DND-41 (cell line): ENCODE measurements around the gene OPHN1.

Source experiments
- ATAC-seq: fragments of 200-7000 bp; cut with Tn5 transposase; 3 replicates; pipeline ENCODE4 v1.9.1; 2021; ENCODE audit warnings: low read depth; ENCODE audit not compliant: insufficient read depth
- DNase-seq: peaks from one replicate; pipeline ENCODE4 v3.0.0-alpha.2; 2020
- H2AFZ ChIP-seq: 2 replicates; pipeline ENCODE4 v1.6.0; 2012; ENCODE audit warnings: low read depth, low read length
- H3K27ac ChIP-seq: 2 replicates; pipeline ENCODE4 v1.5.1; 2012; ENCODE audit warnings: low read length, inconsistent platforms
- H3K27me3 ChIP-seq: fragments of 200-600 bp; sonication (generic); 2 replicates; pipeline ENCODE4 v1.6.0; 2012; ENCODE audit warnings: low read length, mild to moderate bottlenecking, inconsistent platforms; ENCODE audit not compliant: insufficient read depth, poor library complexity
- H3K36me3 ChIP-seq: 2 replicates; pipeline ENCODE4 v1.5.1; 2012; ENCODE audit warnings: low read length, inconsistent platforms; ENCODE audit not compliant: insufficient read depth
- H3K4me1 ChIP-seq: 2 replicates; pipeline ENCODE4 v1.5.1; 2012; ENCODE audit warnings: mild to moderate bottlenecking, low read length; ENCODE audit not compliant: insufficient read depth
- H3K4me2 ChIP-seq: 2 replicates; pipeline ENCODE4 v1.6.0; 2012; ENCODE audit warnings: mild to moderate bottlenecking, moderate library complexity, low read length, inconsistent platforms; ENCODE audit not compliant: insufficient read depth
- H3K4me3 ChIP-seq, 2 experiments: fragments of 200-600 bp in 1 of 2; shearing (Covaris generic) in 1 of 2; 2 replicates each; pipeline ENCODE4 v1.5.1; 2012 to 2016; ENCODE audit warnings: inconsistent platforms in 2 of 2, low read length in 2 of 2, mild to moderate bottlenecking in 2 of 2, low read depth in 1 of 2, moderate library complexity in 1 of 2
- H3K79me2 ChIP-seq: 2 replicates; pipeline ENCODE4 v1.6.0; 2012; ENCODE audit warnings: low read length, inconsistent platforms; ENCODE audit not compliant: insufficient read depth
- H3K9ac ChIP-seq: 2 replicates; pipeline ENCODE4 v1.6.0; 2012; ENCODE audit warnings: low read depth, mild to moderate bottlenecking, inconsistent platforms, low read length, moderate library complexity
- H3K9me3 ChIP-seq: 2 replicates; pipeline ENCODE4 v1.5.1; 2012; ENCODE audit warnings: low read length, moderate library complexity, mild to moderate bottlenecking, inconsistent platforms; ENCODE audit not compliant: insufficient read depth, severe bottlenecking
- H4K20me1 ChIP-seq: 2 replicates; pipeline ENCODE4 v1.6.0; 2012; ENCODE audit warnings: low read length; ENCODE audit not compliant: insufficient read depth
- CTCF ChIP-seq: IDR thresholded peaks from 2 replicates; pipeline ENCODE4 v1.5.1; 2012; ENCODE audit warnings: borderline replicate concordance, low read length, moderate library complexity, mild to moderate bottlenecking; ENCODE audit not compliant: poor library complexity, severe bottlenecking; ENCODE audit errors: extremely low read depth
- EZH2 ChIP-seq: IDR thresholded peaks from 3 replicates; pipeline ENCODE4 v1.6.1; 2012; ENCODE audit warnings: borderline replicate concordance, low read depth, mild to moderate bottlenecking, moderate library complexity, low read length, inconsistent platforms; ENCODE audit not compliant: severe bottlenecking

The OPHN1 gene

GRCh38 chrX:68461093-68461492 lies 27.8 kb upstream of the OPHN1 start:
- TF ChIP-seq CTCF: no peak
- TF ChIP-seq EZH2: no peak
- Histone ChIP-seq H3K4me2 (no peak overlapping the region), H3K4me1 (no peaks in the 10 kb centered on the region), H3K9ac (no peak overlapping the region), H3K27me3 (no peaks in the 10 kb centered on the region), H3K27ac (no peak overlapping the region), H4K20me1 (no peaks in the 10 kb centered on the region), H3K9me3 (no peaks in the 10 kb centered on the region), H3K79me2 (no peaks in the 10 kb centered on the region), H3K4me3 (no peak overlapping the region), H3K36me3 (no peaks in the 10 kb centered on the region), H2AFZ (no peak overlapping the region)
- no peak for ATAC-seq
- no peak for DNase-seq

GRCh38 chrX:68455151-68455510 lies 21.8 kb upstream of the OPHN1 start:
- Histone ChIP-seq H3K27me3 (no peaks in the 10 kb centered on the region), H3K27ac (no peak overlapping the region), H3K4me3 (no peak overlapping the region), H3K4me1 (no peaks in the 10 kb centered on the region), H3K9me3 (no peaks in the 10 kb centered on the region), H3K79me2 (no peaks in the 10 kb centered on the region), H3K4me2 (no peak overlapping the region), H3K9ac (no peak overlapping the region), H4K20me1 (no peaks in the 10 kb centered on the region), H3K36me3 (no peaks in the 10 kb centered on the region), H2AFZ (no peak overlapping the region)
- ATAC-seq (no peak), DNase-seq (no peak)
- no peak for TF ChIP-seq EZH2
- no peak for TF ChIP-seq CTCF

GRCh38 chrX:68454476-68455150 lies 21.3 kb upstream of the OPHN1 start:
- no peak for TF ChIP-seq EZH2
- TF ChIP-seq CTCF: no peak
- H3K4me2 ChIP-seq: no peak overlapping the region
- no peaks in the 10 kb centered on the region for H3K4me1 ChIP-seq
- no peak overlapping the region for H3K9ac ChIP-seq
- no peaks in the 10 kb centered on the region for H4K20me1 ChIP-seq
- no peak overlapping the region for H3K27ac ChIP-seq
- no peak overlapping the region for H2AFZ ChIP-seq
- DNase-seq: no peak
- no peak overlapping the region for H3K4me3 ChIP-seq
- H3K9me3 ChIP-seq: no peaks in the 10 kb centered on the region
- ATAC-seq: no peak
- no peaks in the 10 kb centered on the region for H3K79me2 ChIP-seq
- H3K27me3 ChIP-seq: no peaks in the 10 kb centered on the region
- no peaks in the 10 kb centered on the region for H3K36me3 ChIP-seq

GRCh38 chrX:68451720-68452119 lies 18.4 kb upstream of the OPHN1 start:
- Histone ChIP-seq H3K4me1 (no peaks in the 10 kb centered on the region), H3K27me3 (no peaks in the 10 kb centered on the region), H3K79me2 (no peaks in the 10 kb centered on the region), H3K36me3 (no peaks in the 10 kb centered on the region), H3K4me3 (no peak overlapping the region), H3K4me2 (no peak overlapping the region), H3K9ac (no peak overlapping the region), H4K20me1 (no peaks in the 10 kb centered on the region), H3K9me3 (no peaks in the 10 kb centered on the region), H2AFZ (no peak overlapping the region), H3K27ac (no peak overlapping the region)
- DNase-seq: no peak
- ATAC-seq: no peak
- TF ChIP-seq EZH2 (no peak), CTCF (no peak)
